CD4-positive, alpha-beta T cell (primary cell): ENCODE data around the gene RAB31. TPM values are rescaled to one million over a fixed set of nuclear protein-coding genes. Genes with fewer than 3 reads are reported as not detected.
"Not testable (repeated sequence)": the region's sequence is repeated elsewhere in the genome, so short reads cannot be mapped to it uniquely, and the experiment has no call there.

Experiments used
- ATAC-seq: fragments of 200-7000 bp; cut with Tn5 transposase; one replicate; pipeline ENCODE4 v1.10.0; 2022; ENCODE audit warnings: mild to moderate bottlenecking; ENCODE audit not compliant: poor library complexity
- CTCF ChIA-PET: fragments of 350-600 bp; sonication (Branson Sonifier 250); formaldehyde crosslinking; loops from one replicate; lab custom pipeline; 2021; ENCODE audit warnings: antibody characterized with exemption, inconsistent platforms; lab: Charles Lee
- POLR2A ChIA-PET: fragments of 350-600 bp; sonication (Branson Sonifier 250); formaldehyde crosslinking; loops from one replicate; lab custom pipeline; 2021; ENCODE audit warnings: antibody characterized with exemption, inconsistent platforms; lab: Charles Lee
- DNase-seq, 14 experiments: peaks; one replicate each; pipeline ENCODE4 v3.0.0-alpha.2; 2013 to 2020; ENCODE audit warnings: mixed read lengths in 2 of 14
- H3K27ac ChIP-seq, 2 donors: one replicate each; pipeline versions ENCODE4 v1.5.1 to v1.7.0; 2013; ENCODE audit warnings: low read length in 2 of 2, low read depth in 1 of 2, mild to moderate bottlenecking in 1 of 2
- H3K27me3 ChIP-seq, 2 experiments: 1 replicate in 1 of 2; 2 replicates in 1 of 2; pipeline versions ENCODE4 v1.6.1 to v1.7.0; 2013; ENCODE audit warnings: low read length in 2 of 2, control low read depth in 1 of 2, mild to moderate bottlenecking in 1 of 2, moderate library complexity in 1 of 2; ENCODE audit not compliant: insufficient read depth in 2 of 2, control insufficient read depth in 1 of 2
- H3K36me3 ChIP-seq: one replicate; pipeline ENCODE4 v1.6.1; 2013; ENCODE audit warnings: low read length, control low read depth; ENCODE audit not compliant: insufficient read depth
- H3K4me1 ChIP-seq: one replicate; pipeline ENCODE4 v1.6.1; 2013; ENCODE audit warnings: low read length, control low read depth; ENCODE audit not compliant: insufficient read depth
- H3K4me3 ChIP-seq: one replicate; pipeline ENCODE4 v1.5.1; 2013; ENCODE audit warnings: mild to moderate bottlenecking, low read length, moderate library complexity
- H3K9me3 ChIP-seq, 2 experiments: 1 replicate in 1 of 2; 2 replicates in 1 of 2; pipeline versions ENCODE4 v1.6.1 to v1.7.0; 2013; ENCODE audit warnings: low read length in 2 of 2, mild to moderate bottlenecking in 2 of 2, control low read depth in 1 of 2, moderate library complexity in 1 of 2; ENCODE audit not compliant: control insufficient read depth in 1 of 2, insufficient read depth in 1 of 2
- H3K27ac Mint-ChIP-seq: one replicate; pipeline ENCODE4 v1.8.0; 2020; ENCODE audit warnings: mixed read lengths
- H3K27me3 Mint-ChIP-seq: one replicate; pipeline ENCODE4 v1.8.0; 2021; ENCODE audit warnings: mixed read lengths
- H3K36me3 Mint-ChIP-seq: one replicate; pipeline ENCODE4 v1.8.0; 2021; ENCODE audit warnings: low read depth, mixed read lengths
- H3K4me1 Mint-ChIP-seq: one replicate; pipeline ENCODE4 v1.8.0; 2021; ENCODE audit warnings: low read depth, mixed read lengths
- H3K4me3 Mint-ChIP-seq: one replicate; pipeline ENCODE4 v1.8.0; 2020; ENCODE audit warnings: mild to moderate bottlenecking, mixed read lengths
- H3K9me3 Mint-ChIP-seq: one replicate; pipeline ENCODE4 v1.8.0; 2020; ENCODE audit warnings: mixed read lengths
- intact Hi-C, 2 experiments: fragments of 100-400 bp; cut with DNase I in 1 of 2; cut with micrococcal nuclease in 1 of 2; formaldehyde crosslinking; loops; one replicate each; pipeline versions ENCODE4 v1.15.1 to v1.9.0; 2023 to 2025; cut with DNase I, micrococcal nuclease
- total RNA-seq, 174 experiments: library from RNA in 2 of 174; stranded (reverse) in 2 of 174; gene quantifications; one replicate each; pipeline ENCODE4 v1.2.3 and lab custom pipeline; 2021 to 2026
- TF ChIP-seq, protein P1 (sequence below): fragments of 200-600 bp; IDR thresholded peaks from one replicate; pipeline ENCODE4 v1.8.0; 2022; ENCODE audit warnings: antibody characterized with exemption, mild to moderate bottlenecking

RAB31 gene
- total RNA-seq, 2 experiments from 2014 or later, result 1.1 to 1.3 TPM

DNA sequence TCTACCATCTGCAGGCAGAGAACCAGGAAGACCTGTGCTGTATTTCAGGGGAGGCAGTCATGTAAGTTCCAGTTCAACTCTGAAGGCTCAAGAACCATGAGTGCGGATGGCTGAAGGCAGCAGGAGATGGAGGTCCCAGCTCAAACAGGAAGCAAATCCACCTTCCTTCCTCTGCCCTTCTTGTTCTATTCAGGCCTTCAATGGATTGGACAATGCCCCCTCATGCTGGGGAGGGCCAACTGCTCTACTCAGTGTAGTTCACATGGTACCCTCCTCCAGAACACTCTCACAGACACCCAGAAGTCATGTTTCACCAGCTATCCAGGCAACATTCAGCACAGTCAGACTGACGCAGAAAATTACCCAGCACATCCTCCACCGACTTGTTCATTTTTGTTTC is 39.1 kb upstream of the RAB31 start:
- TF ChIP-seq, protein P1, sequence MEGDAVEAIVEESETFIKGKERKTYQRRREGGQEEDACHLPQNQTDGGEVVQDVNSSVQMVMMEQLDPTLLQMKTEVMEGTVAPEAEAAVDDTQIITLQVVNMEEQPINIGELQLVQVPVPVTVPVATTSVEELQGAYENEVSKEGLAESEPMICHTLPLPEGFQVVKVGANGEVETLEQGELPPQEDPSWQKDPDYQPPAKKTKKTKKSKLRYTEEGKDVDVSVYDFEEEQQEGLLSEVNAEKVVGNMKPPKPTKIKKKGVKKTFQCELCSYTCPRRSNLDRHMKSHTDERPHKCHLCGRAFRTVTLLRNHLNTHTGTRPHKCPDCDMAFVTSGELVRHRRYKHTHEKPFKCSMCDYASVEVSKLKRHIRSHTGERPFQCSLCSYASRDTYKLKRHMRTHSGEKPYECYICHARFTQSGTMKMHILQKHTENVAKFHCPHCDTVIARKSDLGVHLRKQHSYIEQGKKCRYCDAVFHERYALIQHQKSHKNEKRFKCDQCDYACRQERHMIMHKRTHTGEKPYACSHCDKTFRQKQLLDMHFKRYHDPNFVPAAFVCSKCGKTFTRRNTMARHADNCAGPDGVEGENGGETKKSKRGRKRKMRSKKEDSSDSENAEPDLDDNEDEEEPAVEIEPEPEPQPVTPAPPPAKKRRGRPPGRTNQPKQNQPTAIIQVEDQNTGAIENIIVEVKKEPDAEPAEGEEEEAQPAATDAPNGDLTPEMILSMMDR, result no peak
- no peaks in the 10 kb centered on the region for H3K27me3 ChIP-seq
- ChIA-PET POLR2A (no interaction called here), CTCF (interaction anchor here (1.7 kb wide), 1 partner anchor 57 kb away, joined by 3 read pairs; no protein-coding TSS in a partner anchor)
- ATAC-seq, result no peak
- no peaks in the 10 kb centered on the region for H3K9me3 ChIP-seq
- Mint-ChIP-seq H3K4me3 (no peak overlapping the region), H3K4me1 (peaks cover 6% of the 10 kb centered on the region), H3K27me3 (no peaks in the 10 kb centered on the region), H3K9me3 (no peaks in the 10 kb centered on the region), H3K36me3 (no peaks in the 10 kb centered on the region), H3K27ac (no peak overlapping the region)
- no peaks in the 10 kb centered on the region for H3K36me3 ChIP-seq
- intact Hi-C loops, result no loop called here
- DNase-seq, result no peak
- H3K4me1 ChIP-seq, result peaks cover 6% of the 10 kb centered on the region
- H3K4me3 ChIP-seq, result no peak overlapping the region
- no peak overlapping the region for H3K27ac ChIP-seq

DNA sequence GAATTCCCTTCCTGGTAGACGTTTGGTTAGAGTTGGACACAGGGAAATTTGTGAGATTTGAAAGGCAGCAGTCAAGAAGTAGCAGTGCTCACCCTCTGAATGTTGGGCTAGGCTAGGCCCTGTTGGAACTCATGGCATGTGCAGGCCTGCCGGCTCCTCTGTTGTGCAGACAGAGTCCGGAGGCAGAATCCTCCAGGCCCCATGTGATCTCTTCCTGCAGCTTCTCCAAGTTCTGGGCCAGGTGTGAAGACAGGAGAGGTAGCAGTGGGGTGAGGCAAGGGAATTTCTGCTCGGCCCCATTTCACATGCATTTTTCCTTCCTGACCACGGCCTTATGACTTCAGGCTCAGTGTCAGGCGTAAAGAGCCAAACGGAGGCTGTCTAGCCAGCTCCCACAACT is 36.9 kb upstream of the RAB31 start:
- Histone ChIP-seq H3K27me3 (no peaks in the 10 kb centered on the region), H3K36me3 (no peaks in the 10 kb centered on the region), H3K4me3 (no peak overlapping the region), H3K9me3 (no peaks in the 10 kb centered on the region), H3K4me1 (peaks cover 6% of the 10 kb centered on the region), H3K27ac (no peak overlapping the region)
- Mint-ChIP-seq H3K36me3 (no peaks in the 10 kb centered on the region), H3K9me3 (no peaks in the 10 kb centered on the region), H3K4me1 (peaks cover 6% of the 10 kb centered on the region), H3K27ac (no peak overlapping the region), H3K27me3 (peaks cover 4% of the 10 kb centered on the region), H3K4me3 (no peak overlapping the region)
- TF ChIP-seq, protein P1, result no peak
- POLR2A ChIA-PET, result no interaction called here
- DNase-seq (no peak), ATAC-seq (no peak)
- CTCF ChIA-PET, result no interaction called here
- intact Hi-C loops, result loop anchor here in 1 of 2 experiments (5.0 kb wide), 1 partner anchor 59 kb away; the partner anchor contains the start of gene PPP4R1

DNA sequence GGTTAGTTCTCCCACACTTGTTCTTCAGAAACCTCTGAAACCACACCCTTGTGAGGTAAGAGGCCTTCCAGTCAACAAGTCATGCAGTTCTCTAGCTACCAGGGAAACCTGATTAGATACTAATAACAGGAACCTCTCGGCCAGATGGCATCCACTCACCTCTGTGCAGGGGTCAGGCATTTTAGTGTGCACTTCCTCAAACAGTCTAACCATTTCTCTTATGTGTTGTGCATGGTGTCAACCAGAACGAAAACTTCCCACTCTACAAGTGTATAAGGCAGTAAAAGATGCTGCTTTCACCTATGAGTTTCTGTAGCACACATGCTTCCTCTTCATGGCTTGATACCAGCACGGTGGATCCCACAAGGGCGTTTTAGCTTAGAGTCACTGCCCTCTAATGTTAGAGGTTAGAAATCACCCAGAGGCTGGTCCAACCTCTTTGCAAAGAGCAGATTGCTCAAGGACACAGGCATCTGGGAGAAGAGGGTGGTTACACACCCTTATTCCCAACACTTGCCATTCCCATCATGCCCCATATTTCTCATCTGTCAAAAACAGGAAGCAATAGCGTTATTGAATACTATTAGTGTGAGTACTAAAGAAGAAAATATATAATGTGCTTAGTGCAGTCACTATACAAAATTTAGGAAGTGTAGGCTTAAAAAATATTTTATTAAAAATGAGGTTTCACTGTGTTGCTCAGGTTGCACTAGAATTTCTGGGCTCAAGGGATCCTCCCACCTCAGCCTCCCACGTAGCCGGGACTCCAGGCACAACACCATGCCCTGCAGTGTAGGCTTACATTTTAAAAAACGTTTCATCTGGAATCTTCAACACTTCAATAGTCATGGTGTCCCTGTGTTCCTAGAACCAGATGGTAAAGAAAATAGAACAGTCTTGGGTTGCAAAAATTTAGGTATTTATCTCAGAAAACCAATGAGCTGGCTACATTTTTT is 34.5 kb upstream of the RAB31 start:
- Histone ChIP-seq H3K27ac (no peak overlapping the region), H3K36me3 (no peaks in the 10 kb centered on the region), H3K4me3 (no peak overlapping the region), H3K9me3 (no peaks in the 10 kb centered on the region), H3K27me3 (no peaks in the 10 kb centered on the region), H3K4me1 (peaks cover 6% of the 10 kb centered on the region)
- H3K4me3 Mint-ChIP-seq, result no peak overlapping the region
- H3K36me3 Mint-ChIP-seq, result no peaks in the 10 kb centered on the region
- intact Hi-C loops, result loop anchor here in 1 of 2 experiments (5.0 kb wide), 1 partner anchor 61 kb away; the partner anchor contains the start of gene PPP4R1
- TF ChIP-seq, protein P1, result no peak
- peak; percentile 68 for ATAC-seq
- H3K4me1 Mint-ChIP-seq, result peaks cover 6% of the 10 kb centered on the region
- H3K27ac Mint-ChIP-seq, result peak overlapping the region; percentile 18
- no peaks in the 10 kb centered on the region for H3K9me3 Mint-ChIP-seq
- CTCF ChIA-PET, result no interaction called here
- POLR2A ChIA-PET, result no interaction called here
- peaks cover 4% of the 10 kb centered on the region for H3K27me3 Mint-ChIP-seq
- DNase-seq, result peak in 4 of 14 experiments; percentile 15 to 54 (median 40)

DNA sequence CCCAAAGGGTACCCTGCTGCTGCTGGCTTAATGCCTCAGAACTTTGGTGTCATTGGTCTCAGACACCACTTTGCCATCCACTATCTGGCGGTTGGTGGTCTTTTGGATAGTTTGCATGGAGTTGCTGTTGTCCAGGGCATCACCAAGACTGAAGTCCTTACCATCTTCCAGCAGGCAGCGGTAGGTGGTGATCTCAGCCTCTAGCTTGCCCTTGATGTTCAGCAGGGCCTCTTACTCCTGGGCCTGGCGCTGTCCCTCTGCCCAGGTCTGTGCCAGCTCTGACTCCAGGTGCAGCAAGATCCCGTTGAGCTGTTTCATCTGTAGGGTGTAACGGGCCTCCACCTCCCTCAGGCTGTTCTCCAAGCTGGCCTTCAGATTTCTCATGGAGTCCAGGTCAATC is 29.9 kb upstream of the RAB31 start:
- H3K4me3 Mint-ChIP-seq, POLR2A ChIA-PET, H3K9me3 ChIP-seq, H3K36me3 ChIP-seq, H3K27me3 ChIP-seq, H3K4me1 ChIP-seq, H3K27ac ChIP-seq, H3K9me3 Mint-ChIP-seq, H3K27ac Mint-ChIP-seq, ATAC-seq, H3K27me3 Mint-ChIP-seq, H3K4me1 Mint-ChIP-seq, DNase-seq, CTCF ChIA-PET, H3K36me3 Mint-ChIP-seq, intact Hi-C loops, H3K4me3 ChIP-seq: not testable (repeated sequence)
